Measurements from ENCODE around the gene HMCN1.

GRCh38 chr1:185850366-185850765 is 116.2 kb downstream of the HMCN1 start:
- no peak for TF ChIP-seq CTCF (conservative IDR thresholded peaks at IDR 0.05; ENCODE audit: low read depth in 2 of 2)
- TF ChIP-seq POLR2AphosphoS5 (IDR thresholded peaks at IDR 0.05; ENCODE audit: low read depth), result no peak
- TF ChIP-seq EZH2 (IDR thresholded peaks at IDR 0.05; ENCODE audit: low read depth, unreplicated experiment), result no peak
